Thymus (tissue), 11 donors: ENCODE results near the gene CD6. TPM values are rescaled to one million over a fixed set of nuclear protein-coding genes. Genes with fewer than 3 reads are reported as not detected.
"Not testable (repeated sequence)": the region's sequence is repeated elsewhere in the genome, so short reads cannot be mapped to it uniquely, and the experiment has no call there.

Experiments
- DNase-seq, 9 donors: peaks; one replicate each; pipeline ENCODE4 v3.0.0-alpha.2; 2013; ENCODE audit warnings: low spot score in 9 of 9, low read depth in 6 of 9, missing footprints in 1 of 9
- H3K27ac ChIP-seq, 2 donors: one replicate each; pipeline ENCODE4 v1.5.1; 2013; ENCODE audit warnings: control low read depth in 1 of 2, low read depth in 1 of 2, low read length in 1 of 2, mild to moderate bottlenecking in 1 of 2, moderate library complexity in 1 of 2
- H3K27me3 ChIP-seq, 2 donors: one replicate each; pipeline ENCODE4 v1.5.1; 2013; ENCODE audit warnings: low read length in 1 of 2; ENCODE audit not compliant: control insufficient read depth in 2 of 2, insufficient read depth in 1 of 2
- H3K36me3 ChIP-seq, 2 donors: one replicate each; pipeline ENCODE4 v1.5.1; 2013; ENCODE audit warnings: low read length in 1 of 2, mild to moderate bottlenecking in 1 of 2, moderate library complexity in 1 of 2; ENCODE audit not compliant: control insufficient read depth in 2 of 2, insufficient read depth in 2 of 2
- H3K4me1 ChIP-seq, 2 donors: one replicate each; pipeline ENCODE4 v1.5.1; 2013; ENCODE audit warnings: low read length in 2 of 2; ENCODE audit not compliant: control insufficient read depth in 2 of 2, insufficient read depth in 2 of 2
- H3K4me3 ChIP-seq, 2 donors: one replicate each; pipeline ENCODE4 v1.5.1; 2013; ENCODE audit warnings: low read length in 2 of 2, control low read depth in 1 of 2, mild to moderate bottlenecking in 1 of 2
- H3K9me3 ChIP-seq, 2 donors: one replicate each; pipeline ENCODE4 v1.5.1; 2013; ENCODE audit warnings: low read length in 1 of 2, mild to moderate bottlenecking in 1 of 2; ENCODE audit not compliant: control insufficient read depth in 2 of 2, insufficient read depth in 1 of 2
- WGBS: extraction: QIAGEN DNeasy Blood & Tissue Kit; methylation state at CpG from one replicate; pipeline ENCODE4 v1.1.7; 2013; 5-methylcytosine and 5-hydroxymethylcytosine counted together
- polyA plus RNA-seq: library from polyadenylated mRNA; stranded (reverse); fragments of 200-250 nt; gene quantifications from one replicate; pipeline ENCODE4 v1.2.3, GENCODE V29; 2013
- total RNA-seq: library from RNA; stranded (reverse); fragments of 120-200 nt; gene quantifications from one replicate; pipeline ENCODE4 v1.2.4, GENCODE V29; 2013
- donor health status: healthy.

Gene CD6
- total and polyA plus RNA-seq, 2 donors, result 30.7 to 74.1 TPM

GRCh38 chr11:61062181-61062930, 90.9 kb downstream of the CD6 start:
- 92% methylated on average over 9 of the region's 9 CpGs for WGBS
- no peak for DNase-seq
- Histone ChIP-seq H3K4me1 (peaks cover 3 to 57% of the 10 kb centered on the region in 2 donors), H3K4me3 (no peak overlapping the region), H3K27ac (no peak overlapping the region), H3K36me3 (no peaks in the 10 kb centered on the region), H3K27me3 (no peaks in the 10 kb centered on the region), H3K9me3 (no peaks in the 10 kb centered on the region)

DNA sequence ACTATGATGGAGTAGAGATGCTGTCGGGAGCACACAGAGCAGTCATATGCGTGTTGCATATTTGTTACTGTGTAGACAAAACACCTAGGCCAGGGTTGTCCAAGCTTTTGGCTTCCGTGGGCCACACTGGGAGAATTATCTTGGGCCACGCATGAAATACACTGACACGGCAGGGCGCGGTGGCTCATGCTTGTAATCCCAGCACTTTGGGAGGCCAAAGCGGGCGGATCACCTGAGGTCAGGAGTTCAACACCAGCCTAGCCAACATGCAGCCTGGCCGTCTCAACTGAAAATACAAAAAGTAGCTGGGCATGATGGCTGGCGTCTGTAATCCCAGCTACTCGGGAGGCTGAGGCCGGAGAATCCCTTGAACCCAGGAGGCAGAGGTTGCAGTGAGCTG, 93.8 kb downstream of the CD6 start:
- not testable (repeated sequence) for H3K27me3 ChIP-seq, DNase-seq, H3K9me3 ChIP-seq, H3K27ac ChIP-seq, H3K36me3 ChIP-seq, H3K4me3 ChIP-seq
- H3K4me1 ChIP-seq, result peaks cover 3 to 73% of the 10 kb centered on the region in 2 donors
- WGBS, result 97% methylated on average over 13 of the region's 13 CpGs

GRCh38 chr11:61065955-61066638, 94.6 kb downstream of the CD6 start:
- 92% methylated on average over 19 of the region's 19 CpGs for WGBS
- DNase-seq, result no peak
- Histone ChIP-seq H3K36me3 (no peaks in the 10 kb centered on the region), H3K27ac (no peak overlapping the region), H3K4me3 (no peak overlapping the region), H3K4me1 (peaks cover 9 to 73% of the 10 kb centered on the region in 2 donors), H3K9me3 (no peaks in the 10 kb centered on the region), H3K27me3 (no peaks in the 10 kb centered on the region)

DNA sequence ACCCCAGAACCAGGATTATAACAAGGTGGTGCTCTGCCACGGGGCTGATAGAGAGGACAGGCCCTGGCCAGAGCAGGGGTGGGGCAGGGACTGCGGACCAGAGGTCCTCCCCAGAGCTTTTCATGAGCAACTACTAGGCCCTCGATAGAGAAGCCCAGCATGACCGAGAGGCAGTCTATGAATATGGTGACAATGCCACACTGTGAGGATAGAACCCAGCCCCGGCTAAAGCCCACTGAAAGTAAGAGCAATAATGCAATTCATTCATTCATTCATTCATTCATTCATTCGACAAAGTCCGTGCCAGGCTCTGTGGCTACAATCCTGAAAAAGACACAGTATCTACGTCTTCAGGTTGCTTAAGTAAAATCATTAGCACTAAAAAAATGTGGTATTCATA, 95.2 kb downstream of the CD6 start:
- peaks cover 12 to 73% of the 10 kb centered on the region in 2 donors for H3K4me1 ChIP-seq
- H3K4me3 ChIP-seq, result no peak overlapping the region
- H3K27me3 ChIP-seq, result no peaks in the 10 kb centered on the region
- H3K27ac ChIP-seq, result no peak overlapping the region
- no peak for DNase-seq
- no peaks in the 10 kb centered on the region for H3K36me3 ChIP-seq
- WGBS, result 96% methylated on average over 8 of the region's 8 CpGs
- H3K9me3 ChIP-seq, result no peaks in the 10 kb centered on the region

DNA sequence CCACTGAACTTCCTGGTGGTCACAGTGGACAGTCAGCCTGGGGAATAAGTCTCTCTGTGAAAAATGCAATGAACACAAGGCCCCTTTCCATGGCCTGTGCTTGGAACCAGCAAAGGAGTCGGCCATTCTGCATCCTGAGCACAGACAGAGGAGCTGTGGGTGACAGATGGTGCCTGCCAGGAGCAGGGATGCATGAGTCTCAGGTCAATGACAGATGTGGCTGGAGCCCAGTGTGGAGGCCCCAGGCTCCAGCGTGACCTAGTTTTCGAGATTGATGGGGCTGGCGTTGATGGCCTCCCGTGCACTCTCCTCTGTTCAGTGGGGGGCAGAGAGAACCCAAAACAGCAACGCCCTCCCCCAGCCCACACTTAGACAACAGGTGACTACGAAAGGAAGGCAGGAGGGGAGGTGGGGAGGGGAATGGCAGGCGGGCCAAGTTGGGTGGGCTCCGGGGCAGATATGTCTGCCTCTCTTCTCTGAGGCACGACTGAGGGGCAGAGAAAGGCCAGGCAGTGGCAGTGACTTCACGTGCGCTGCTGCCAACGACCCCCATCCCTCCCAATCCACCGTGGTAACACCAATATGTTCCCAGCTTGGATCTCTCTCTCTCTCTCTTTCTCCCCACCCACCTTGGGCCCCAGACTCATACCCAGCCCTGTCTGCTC, 96.4 kb downstream of the CD6 start:
- 87% methylated on average over 14 of the region's 14 CpGs for WGBS
- H3K36me3 ChIP-seq, result no peaks in the 10 kb centered on the region
- DNase-seq, result no peak
- no peaks in the 10 kb centered on the region for H3K27me3 ChIP-seq
- H3K4me1 ChIP-seq, result peaks cover 20 to 83% of the 10 kb centered on the region in 2 donors
- H3K4me3 ChIP-seq, result no peak overlapping the region
- peak overlapping the region in 1 of 2 donors; percentile 12 for H3K27ac ChIP-seq
- H3K9me3 ChIP-seq, result peaks cover 0 to 4% of the 10 kb centered on the region in 2 donors

DNA sequence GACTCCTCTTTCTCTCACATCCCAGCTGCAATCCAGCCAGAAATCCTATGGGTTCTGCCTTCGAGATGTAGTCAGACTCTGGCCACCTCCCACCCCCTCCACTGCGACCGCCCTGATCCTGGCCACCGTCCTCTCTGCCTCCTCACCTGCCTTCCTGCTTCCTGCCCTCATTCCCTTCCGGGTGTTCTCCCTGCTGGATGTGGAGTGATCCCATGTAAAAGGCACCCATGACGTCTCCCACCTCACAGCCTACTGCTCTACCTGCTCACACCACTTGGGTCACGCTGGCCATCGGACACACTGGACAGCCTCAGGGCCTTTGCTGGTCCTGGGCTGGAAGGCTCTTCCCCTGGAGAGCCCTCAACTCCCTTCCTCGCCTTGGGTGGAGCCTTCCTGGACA, 97.1 kb downstream of the CD6 start:
- Histone ChIP-seq H3K4me3 (no peak overlapping the region), H3K9me3 (peaks cover 0 to 4% of the 10 kb centered on the region in 2 donors), H3K27me3 (no peaks in the 10 kb centered on the region), H3K36me3 (no peaks in the 10 kb centered on the region), H3K4me1 (peaks cover 20 to 80% of the 10 kb centered on the region in 2 donors), H3K27ac (peak overlapping the region in 1 of 2 donors; percentile 12)
- no peak for DNase-seq
- 97% methylated on average over 9 of the region's 9 CpGs for WGBS

GRCh38 chr11:61069427-61069826, 97.9 kb downstream of the CD6 start:
- Histone ChIP-seq H3K27ac (no peak overlapping the region), H3K9me3 (peaks cover 0 to 4% of the 10 kb centered on the region in 2 donors)
- 91% methylated on average over 4 of the region's 4 CpGs for WGBS

More at GRCh38 chr11:61069427-61069826, 97.9 kb downstream of the CD6 start:
- Histone ChIP-seq H3K27me3 (no peaks in the 10 kb centered on the region), H3K4me1 (peaks cover 20 to 80% of the 10 kb centered on the region in 2 donors), H3K36me3 (no peaks in the 10 kb centered on the region), H3K4me3 (no peak overlapping the region)
- no peak for DNase-seq
